Cardiac fibroblast (primary cell): ENCODE results near the gene CHMP3.
"Not testable (repeated sequence)": the region's sequence is repeated elsewhere in the genome, so short reads cannot be mapped to it uniquely, and the experiment has no call there.

Experiments used
- DNase-seq, 2 donors: peaks; one replicate each; pipeline versions ENCODE4 v3.0.0 to v3.0.0-alpha.2; 2010; ENCODE audit warnings: low read depth in 2 of 2
- H3K4me3 ChIP-seq, 2 donors: replicated peaks in 1 of 2; 1 replicate in 1 of 2; 2 replicates in 1 of 2; pipeline ENCODE4 v1.5.1; 2011; ENCODE audit warnings: low read depth in 2 of 2, low read length in 2 of 2, mild to moderate bottlenecking in 2 of 2, moderate library complexity in 1 of 2
- TF ChIP-seq, protein P1 (sequence below): IDR thresholded peaks from one replicate; pipeline ENCODE4 v1.5.1; 2011; ENCODE audit warnings: low read depth, mild to moderate bottlenecking, low read length, inconsistent platforms

CHMP3 gene

DNA sequence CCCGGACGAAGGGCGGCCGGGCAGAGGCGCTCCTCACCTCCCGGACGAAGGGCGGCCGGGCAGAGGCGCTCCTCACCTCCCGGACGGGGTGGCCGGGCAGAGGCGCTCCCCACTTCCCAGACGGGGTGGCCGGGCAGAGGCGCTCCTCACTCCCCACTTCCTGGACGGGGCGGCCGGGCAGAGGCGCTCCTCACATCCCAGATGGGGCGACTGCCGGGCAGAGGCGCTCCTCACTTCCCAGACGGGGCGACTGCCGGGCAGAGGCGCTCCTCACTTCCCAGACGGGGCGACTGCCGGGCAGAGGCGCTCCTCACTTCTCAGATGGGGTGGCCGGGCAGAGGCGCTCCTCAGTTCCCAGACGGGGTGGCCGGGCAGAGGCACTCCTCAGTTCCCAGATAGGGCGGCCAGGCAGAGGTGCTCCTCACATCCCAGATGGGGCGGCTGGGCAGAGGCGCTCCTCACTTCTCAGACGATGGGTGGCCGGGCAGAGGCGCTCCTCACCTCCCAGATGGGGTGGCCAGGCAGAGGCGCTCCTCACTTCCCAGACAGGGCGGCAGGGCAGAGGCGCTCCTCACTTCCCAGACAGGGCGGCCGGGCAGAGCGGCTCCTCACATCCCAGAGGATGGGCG lies 17.8 kb downstream of the CHMP3 start:
- not testable (repeated sequence) for DNase-seq, H3K4me3 ChIP-seq

DNA sequence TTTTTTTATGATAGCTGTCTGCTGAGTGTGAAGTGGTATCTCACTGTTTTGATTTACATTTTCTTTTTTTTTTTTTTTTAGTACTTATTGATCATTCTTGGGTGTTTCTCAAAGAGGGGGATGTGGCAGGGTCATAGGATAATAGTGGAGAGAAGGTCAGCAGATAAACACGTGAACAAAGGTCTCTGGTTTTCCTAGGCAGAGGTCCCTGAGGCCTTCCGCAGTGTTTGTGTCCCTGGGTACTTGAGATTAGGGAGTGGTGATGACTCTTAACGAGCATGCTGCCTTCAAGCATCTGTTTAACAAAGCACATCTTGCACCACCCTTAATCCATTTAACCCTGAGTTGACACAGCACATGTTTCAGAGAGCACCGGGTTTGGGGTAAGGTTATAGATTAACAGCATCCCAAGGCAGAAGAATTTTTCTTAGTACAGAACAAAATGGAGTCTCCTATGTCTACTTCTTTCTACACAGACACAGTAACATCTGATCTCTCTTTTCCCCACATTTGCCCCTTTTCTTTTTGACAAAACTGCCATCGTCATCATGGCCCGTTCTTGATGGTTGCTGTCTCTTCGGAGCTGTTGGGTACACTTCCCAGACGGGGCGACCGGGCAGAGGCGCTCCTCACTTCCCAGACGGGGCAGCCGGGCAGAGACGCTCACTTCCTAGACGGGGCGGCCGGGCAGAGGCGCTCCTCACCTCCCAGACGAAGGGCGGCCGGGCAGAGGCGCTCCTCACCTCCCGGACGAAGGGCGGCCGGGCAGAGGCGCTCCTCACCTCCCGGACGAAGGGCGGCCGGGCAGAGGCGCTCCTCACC lies 18.8 kb downstream of the CHMP3 start:
- not testable (repeated sequence) for H3K4me3 ChIP-seq, DNase-seq

DNA sequence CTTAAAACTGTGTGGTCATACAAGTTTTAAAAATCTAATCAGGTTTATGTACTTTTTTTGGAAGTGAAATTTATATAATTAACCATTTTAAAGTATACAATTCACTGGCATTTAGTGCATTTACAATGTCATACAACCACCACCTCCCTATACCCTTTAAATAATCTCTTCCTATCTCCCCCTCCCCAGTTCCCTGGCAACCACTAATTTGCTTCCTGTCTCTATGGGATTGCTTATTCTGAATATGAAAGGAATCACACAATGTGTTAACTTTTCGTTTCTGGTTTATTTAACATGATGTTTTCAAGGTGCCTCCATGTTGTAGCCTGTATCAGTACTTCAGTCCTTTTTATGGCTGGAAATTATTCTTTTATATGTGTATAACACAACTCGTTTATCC lies 19.4 kb downstream of the CHMP3 start:
- no peak overlapping the region for H3K4me3 ChIP-seq
- no peak for DNase-seq
- TF ChIP-seq, protein P1, sequence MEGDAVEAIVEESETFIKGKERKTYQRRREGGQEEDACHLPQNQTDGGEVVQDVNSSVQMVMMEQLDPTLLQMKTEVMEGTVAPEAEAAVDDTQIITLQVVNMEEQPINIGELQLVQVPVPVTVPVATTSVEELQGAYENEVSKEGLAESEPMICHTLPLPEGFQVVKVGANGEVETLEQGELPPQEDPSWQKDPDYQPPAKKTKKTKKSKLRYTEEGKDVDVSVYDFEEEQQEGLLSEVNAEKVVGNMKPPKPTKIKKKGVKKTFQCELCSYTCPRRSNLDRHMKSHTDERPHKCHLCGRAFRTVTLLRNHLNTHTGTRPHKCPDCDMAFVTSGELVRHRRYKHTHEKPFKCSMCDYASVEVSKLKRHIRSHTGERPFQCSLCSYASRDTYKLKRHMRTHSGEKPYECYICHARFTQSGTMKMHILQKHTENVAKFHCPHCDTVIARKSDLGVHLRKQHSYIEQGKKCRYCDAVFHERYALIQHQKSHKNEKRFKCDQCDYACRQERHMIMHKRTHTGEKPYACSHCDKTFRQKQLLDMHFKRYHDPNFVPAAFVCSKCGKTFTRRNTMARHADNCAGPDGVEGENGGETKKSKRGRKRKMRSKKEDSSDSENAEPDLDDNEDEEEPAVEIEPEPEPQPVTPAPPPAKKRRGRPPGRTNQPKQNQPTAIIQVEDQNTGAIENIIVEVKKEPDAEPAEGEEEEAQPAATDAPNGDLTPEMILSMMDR, result no peak

DNA sequence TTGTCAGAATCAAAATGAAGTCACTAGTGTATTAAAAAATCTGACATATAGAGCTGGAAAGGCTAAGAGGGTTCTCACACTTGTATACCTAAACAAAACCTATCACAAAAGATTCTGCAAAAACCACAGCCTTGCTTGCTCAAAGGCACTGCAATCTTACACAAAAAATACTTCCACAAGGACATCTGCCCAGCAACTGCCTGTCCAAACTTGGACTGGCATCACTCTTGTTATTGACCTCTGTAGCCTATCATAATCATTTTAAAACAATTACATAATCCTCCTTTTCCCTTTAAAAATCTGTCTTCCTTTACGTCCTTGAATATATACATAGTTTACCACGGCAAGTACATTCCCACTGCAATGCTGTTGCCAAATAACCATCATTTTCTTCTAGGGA lies 19.9 kb downstream of the CHMP3 start:
- TF ChIP-seq, protein P1, result no peak
- H3K4me3 ChIP-seq, result no peak overlapping the region
- peak in 1 of 2 donors; percentile 2 for DNase-seq

DNA sequence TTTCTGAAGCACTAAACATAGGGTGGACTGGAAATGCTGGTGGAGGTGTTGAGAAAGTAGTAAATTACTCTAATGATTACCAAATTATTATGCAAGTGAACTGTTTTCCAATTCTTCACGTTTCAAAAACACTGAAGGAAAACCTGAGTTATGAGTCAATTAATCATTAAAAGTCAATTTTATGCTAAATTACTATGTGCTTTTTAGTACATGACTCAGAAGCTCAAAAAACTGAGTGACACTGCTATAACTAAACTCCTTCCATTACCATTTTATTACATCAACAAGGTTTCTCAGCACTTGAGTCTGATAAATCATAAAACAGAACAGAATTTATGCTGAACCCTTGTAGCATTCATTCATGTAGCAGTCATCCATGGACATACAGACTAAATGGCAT lies 20.4 kb downstream of the CHMP3 start:
- TF ChIP-seq, protein P1, result no peak
- no peak overlapping the region for H3K4me3 ChIP-seq
- DNase-seq, result no peak

DNA sequence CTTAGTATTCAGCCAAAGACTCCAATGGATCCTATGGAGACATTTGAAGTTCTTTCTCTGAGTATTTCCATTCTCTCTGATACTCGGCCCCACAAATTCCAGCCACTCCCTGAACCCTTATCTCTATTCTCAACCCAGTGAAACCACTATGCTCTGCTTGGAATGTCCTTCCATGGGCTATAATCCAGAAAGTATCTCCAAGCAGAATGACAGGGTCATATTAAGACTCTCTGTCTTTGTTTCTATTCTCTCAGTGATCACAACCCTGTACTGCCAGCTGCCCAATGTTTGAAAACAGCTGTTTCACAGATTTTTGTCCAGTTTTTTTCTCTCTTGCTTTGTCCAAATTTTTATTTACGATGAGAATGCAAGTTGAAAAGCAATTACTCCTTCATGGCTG lies 21.9 kb downstream of the CHMP3 start:
- peak in 1 of 2 donors; percentile 56 for DNase-seq
- H3K4me3 ChIP-seq, result no peak overlapping the region
- TF ChIP-seq, protein P1, result no peak

DNA sequence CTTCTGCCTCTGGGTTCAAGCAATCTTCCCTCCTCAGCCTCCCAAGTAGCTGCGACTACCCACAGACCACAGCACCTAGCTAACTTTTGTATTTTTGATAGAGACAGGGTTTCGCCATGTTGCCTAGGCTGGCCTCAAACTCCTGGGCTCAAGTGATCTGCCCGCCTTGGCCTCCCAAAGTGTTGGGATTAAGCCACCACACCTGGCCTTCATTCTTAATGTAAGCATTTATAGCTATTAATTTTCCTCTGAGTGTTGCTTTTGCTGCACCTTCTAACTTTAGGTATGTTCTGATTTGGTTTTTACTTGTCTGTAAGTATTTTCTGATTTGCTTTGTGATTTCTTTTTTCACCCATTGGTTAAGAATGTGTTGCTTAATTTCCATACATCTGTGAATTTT lies 29.7 kb downstream of the CHMP3 start:
- no peak for DNase-seq
- H3K4me3 ChIP-seq, result no peak overlapping the region
- TF ChIP-seq, protein P1, result no peak
